Measurements from ENCODE around the gene FPR1.

FPR1 gene

DNA sequence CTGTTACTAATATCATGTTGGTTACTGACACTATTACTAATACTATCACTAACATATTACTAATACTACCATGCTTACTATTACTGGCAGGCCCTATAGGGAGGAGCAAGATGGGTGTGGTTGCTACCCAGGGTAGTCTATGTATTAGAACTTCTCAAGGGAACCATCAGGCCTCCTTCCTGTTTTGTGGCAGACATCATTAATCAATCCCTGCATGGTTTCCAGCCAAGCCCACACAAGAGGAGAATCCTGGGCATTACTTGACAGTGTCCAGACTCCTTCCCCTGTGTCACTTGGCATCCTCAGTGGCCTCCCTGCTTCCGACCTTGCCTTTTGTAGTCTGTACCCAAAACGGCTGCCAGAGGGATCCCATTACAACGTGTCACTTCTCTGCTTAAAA, 36.8 kb downstream of the FPR1 start:
- TF ChIP-seq, protein P1, sequence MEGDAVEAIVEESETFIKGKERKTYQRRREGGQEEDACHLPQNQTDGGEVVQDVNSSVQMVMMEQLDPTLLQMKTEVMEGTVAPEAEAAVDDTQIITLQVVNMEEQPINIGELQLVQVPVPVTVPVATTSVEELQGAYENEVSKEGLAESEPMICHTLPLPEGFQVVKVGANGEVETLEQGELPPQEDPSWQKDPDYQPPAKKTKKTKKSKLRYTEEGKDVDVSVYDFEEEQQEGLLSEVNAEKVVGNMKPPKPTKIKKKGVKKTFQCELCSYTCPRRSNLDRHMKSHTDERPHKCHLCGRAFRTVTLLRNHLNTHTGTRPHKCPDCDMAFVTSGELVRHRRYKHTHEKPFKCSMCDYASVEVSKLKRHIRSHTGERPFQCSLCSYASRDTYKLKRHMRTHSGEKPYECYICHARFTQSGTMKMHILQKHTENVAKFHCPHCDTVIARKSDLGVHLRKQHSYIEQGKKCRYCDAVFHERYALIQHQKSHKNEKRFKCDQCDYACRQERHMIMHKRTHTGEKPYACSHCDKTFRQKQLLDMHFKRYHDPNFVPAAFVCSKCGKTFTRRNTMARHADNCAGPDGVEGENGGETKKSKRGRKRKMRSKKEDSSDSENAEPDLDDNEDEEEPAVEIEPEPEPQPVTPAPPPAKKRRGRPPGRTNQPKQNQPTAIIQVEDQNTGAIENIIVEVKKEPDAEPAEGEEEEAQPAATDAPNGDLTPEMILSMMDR (conservative IDR thresholded peaks at IDR 0.05; ENCODE audit: low read depth, low read length), result no peak
- H3K4me3 ChIP-seq (ENCODE audit: low read length), result no peak overlapping the region
- DNase-seq (ENCODE audit: low read depth), result no peak

GRCh38 chr19:51713319-51714285, 38.1 kb downstream of the FPR1 start:
- no peak overlapping the region for H3K4me3 ChIP-seq (ENCODE audit: low read length)
- TF ChIP-seq, protein P1 (conservative IDR thresholded peaks at IDR 0.05; ENCODE audit: low read depth, low read length), result no peak
- no peak for DNase-seq (ENCODE audit: low read depth)

- DNase-seq (ENCODE audit: low read depth), result no peak
- no peak overlapping the region for H3K4me3 ChIP-seq (ENCODE audit: low read length)
These were observed 39.1 kb downstream of the FPR1 start for GRCh38 chr19:51712461-51713081.

GRCh38 chr19:51711702-51712101, 40.0 kb downstream of the FPR1 start:
- DNase-seq (ENCODE audit: low read depth), result no peak
- TF ChIP-seq, protein P1 (conservative IDR thresholded peaks at IDR 0.05; ENCODE audit: low read depth, low read length), result no peak
- H3K4me3 ChIP-seq (ENCODE audit: low read length), result no peak overlapping the region

More at GRCh38 chr19:51712461-51713081, 39.1 kb downstream of the FPR1 start:
- TF ChIP-seq, protein P1 (conservative IDR thresholded peaks at IDR 0.05; ENCODE audit: low read depth, low read length), result peak; percentile 78

DNA sequence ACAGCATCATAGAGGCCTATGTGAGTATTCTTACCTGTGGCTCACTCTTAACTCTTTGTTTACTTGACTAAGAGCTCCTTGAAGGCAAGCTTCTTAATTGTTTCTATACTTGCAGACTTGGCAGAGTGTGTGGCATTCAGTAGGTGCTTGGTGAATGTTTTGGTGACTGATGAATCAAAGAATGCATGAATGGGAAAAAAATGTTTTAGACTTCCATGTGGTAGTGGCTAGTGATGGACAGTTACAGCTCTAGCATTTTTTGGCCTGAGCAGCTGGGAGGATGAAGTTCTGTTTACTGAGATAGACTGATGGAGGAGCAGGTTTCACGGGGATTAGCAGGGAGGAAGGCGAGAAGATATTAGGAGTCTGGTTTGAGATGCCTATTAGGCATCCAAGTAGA, 41.5 kb downstream of the FPR1 start:
- TF ChIP-seq, protein P1 (conservative IDR thresholded peaks at IDR 0.05; ENCODE audit: low read depth, low read length), result no peak
- H3K4me3 ChIP-seq (ENCODE audit: low read length), result no peak overlapping the region
- no peak for DNase-seq (ENCODE audit: low read depth)

GRCh38 chr19:51709575-51709974, 42.1 kb downstream of the FPR1 start:
- TF ChIP-seq, protein P1 (conservative IDR thresholded peaks at IDR 0.05; ENCODE audit: low read depth, low read length), result no peak
- no peak overlapping the region for H3K4me3 ChIP-seq (ENCODE audit: low read length)
- no peak for DNase-seq (ENCODE audit: low read depth)
